GM12875 (cell line): Measurements from ENCODE around the gene LARGE1.
A peak's percentile ranks its signal among the peaks of the same experiment; 100 is the strongest.

Source experiments
- H3K4me3 ChIP-seq: one replicate; pipeline ENCODE4 v1.5.1; 2011; ENCODE audit warnings: low read depth, low read length, control low read depth
- TF ChIP-seq, protein P1 (sequence below): IDR thresholded peaks from 2 replicates; pipeline ENCODE4 v1.5.1; 2011; ENCODE audit warnings: low read depth, mild to moderate bottlenecking, control low read depth, inconsistent platforms, low read length, moderate library complexity, borderline replicate concordance; ENCODE audit not compliant: insufficient read depth

LARGE1 gene

DNA sequence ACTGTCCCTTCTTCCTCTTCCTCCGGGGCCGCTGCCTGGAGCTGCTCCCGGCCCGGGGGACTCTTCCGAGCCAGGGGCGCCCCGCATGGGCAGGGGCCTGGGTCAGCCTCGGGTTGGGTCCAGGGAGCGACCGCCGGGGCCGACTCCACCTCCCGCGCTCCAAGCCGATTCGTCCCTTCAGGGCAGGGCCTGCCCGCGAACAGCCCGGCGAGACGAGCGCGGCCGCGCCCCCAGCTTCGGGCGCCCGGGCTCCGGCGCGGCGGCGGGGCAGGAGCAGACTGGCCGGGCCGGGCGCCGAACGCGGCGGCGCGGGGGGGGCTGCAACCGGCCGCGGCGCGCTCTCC is at the start of gene LARGE1:
TSS of gene LARGE1 (minus strand) at position 280 of the 344 bp plus-strand sequence.
- peak within 1 kb of the TSS; percentile 80 for H3K4me3 ChIP-seq
- TF ChIP-seq, protein P1, sequence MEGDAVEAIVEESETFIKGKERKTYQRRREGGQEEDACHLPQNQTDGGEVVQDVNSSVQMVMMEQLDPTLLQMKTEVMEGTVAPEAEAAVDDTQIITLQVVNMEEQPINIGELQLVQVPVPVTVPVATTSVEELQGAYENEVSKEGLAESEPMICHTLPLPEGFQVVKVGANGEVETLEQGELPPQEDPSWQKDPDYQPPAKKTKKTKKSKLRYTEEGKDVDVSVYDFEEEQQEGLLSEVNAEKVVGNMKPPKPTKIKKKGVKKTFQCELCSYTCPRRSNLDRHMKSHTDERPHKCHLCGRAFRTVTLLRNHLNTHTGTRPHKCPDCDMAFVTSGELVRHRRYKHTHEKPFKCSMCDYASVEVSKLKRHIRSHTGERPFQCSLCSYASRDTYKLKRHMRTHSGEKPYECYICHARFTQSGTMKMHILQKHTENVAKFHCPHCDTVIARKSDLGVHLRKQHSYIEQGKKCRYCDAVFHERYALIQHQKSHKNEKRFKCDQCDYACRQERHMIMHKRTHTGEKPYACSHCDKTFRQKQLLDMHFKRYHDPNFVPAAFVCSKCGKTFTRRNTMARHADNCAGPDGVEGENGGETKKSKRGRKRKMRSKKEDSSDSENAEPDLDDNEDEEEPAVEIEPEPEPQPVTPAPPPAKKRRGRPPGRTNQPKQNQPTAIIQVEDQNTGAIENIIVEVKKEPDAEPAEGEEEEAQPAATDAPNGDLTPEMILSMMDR, result no peak

DNA sequence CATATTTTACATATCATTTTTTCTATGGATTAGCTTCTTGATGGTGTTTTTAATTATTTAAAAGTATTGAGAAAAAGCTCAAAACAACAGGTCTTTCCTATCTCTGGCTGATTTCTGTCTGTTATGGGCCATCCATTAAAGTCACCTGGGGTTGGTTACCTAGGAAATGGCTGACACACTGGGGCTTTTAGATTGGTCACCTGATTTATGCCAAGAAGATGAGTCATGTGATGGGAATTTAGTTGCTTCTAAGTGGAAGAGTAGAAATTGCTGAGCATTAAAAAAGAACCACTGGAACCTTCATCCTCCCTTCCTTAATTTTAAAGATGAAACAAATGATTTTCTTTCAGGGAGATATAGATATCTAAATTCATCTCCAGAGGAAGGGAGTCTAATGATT is 48.8 kb upstream of the LARGE1 start:
- TF ChIP-seq, protein P1, result no peak
- no peak overlapping the region for H3K4me3 ChIP-seq

DNA sequence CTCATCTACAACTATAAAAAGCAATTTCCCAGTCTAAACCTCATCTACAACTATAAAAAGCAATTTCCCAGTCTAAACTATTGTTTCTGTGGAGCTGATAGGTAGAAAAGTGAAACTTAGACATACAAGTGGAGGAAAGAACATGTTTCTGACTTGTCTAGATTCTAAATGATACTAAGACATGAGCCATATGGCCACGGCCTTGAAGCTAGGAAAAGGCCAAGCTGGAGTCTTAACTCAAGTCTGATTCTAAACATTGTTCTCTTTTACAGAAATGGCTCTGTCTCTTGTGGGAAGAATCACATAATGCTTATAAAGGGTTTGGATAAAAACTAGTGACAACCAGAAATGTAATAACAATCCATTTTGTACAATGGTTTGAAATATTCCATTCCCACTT is 43.8 kb upstream of the LARGE1 start:
- TF ChIP-seq, protein P1, result no peak
- H3K4me3 ChIP-seq, result no peak overlapping the region

DNA sequence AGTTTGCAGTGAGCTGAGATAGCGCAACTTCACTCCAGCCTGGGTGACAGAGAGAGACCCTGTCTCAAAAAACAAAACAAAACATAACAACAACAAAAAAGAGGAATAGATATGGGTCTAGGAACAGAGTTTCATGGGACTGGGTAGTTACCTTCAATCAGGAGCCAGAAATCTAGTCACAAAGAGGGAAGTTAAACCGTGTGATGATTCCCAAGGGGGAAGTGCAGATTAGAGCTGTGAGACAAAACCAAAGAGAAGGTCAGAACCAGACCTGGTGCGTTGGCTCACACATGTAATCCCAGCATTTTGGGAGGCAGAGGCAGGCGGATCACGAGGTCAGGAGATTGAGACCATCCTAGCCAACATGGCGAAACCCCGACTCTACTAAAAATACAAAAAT is 42.1 kb upstream of the LARGE1 start:
- H3K4me3 ChIP-seq, result no peak overlapping the region
- TF ChIP-seq, protein P1, result no peak

DNA sequence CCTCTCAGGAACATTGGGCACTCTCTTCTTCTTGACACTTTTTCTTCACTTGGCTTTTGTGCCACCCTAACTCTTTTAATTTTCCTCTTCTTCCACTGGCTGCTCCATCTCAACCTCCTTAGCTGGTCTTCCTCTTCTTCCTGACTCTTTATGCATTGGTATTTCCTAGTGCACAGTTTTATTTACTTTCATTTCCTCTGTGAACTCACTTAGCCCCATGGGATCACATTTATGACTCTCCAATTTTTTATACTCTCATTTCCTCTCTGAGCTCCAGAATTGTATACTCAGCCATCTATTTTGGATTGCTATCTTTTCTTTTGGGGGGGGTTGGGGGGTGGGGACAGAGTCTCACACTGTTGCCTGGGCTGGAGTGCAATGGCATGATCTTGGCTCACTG is 38.5 kb upstream of the LARGE1 start:
- TF ChIP-seq, protein P1, result no peak
- H3K4me3 ChIP-seq, result no peak overlapping the region

DNA sequence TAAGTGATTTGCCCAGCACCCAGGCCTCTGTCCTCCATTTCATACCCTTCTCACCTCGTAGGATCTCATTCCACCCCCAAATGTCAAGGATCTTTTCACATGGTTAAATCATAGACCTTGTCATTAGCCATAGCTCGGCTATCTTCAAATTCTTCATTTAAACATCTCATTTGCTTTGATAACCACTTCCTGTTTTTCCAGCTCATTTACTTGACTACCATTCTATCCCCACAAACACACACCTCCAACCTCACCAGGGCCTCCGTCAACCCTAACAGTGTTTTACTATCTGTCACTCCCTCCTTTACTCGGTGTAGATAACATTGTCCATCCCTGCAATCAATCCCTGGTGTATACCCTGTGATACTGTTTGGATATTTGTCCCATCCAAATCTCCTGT is 36.8 kb upstream of the LARGE1 start:
- TF ChIP-seq, protein P1, result no peak
- H3K4me3 ChIP-seq, result no peak overlapping the region

DNA sequence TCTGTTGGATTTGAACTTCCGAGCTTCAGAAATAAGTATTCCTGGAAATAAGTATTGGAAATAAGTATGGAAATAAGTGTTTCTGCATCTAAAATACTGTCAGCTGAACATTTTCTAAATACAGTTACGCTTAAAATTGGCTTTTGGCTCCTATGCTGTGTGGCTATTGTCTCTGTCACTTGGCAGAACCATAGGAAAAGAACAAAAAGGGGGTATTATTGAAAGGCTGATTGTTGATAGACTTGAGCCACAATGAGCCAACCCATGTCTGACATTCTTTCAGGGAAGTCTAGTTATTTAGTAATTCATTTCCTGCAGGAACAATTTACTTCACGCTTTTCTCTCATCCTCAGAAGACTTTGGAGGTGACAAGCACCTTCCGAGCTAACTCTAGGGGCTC is 32.5 kb upstream of the LARGE1 start:
- TF ChIP-seq, protein P1, result no peak

More for the DNA sequence above, 32.5 kb upstream of the LARGE1 start:
- no peak overlapping the region for H3K4me3 ChIP-seq
